Mesendoderm (in vitro differentiated cells): Measurements from ENCODE around the gene RSL1D1. TPM values are rescaled to one million over a fixed set of nuclear protein-coding genes. Genes with fewer than 3 reads are reported as not detected.
A peak's percentile ranks its signal among the peaks of the same experiment; 100 is the strongest.

ENCODE experiments used
- DNase-seq: peaks from one replicate; pipeline ENCODE4 v3.0.0; 2013
- H2AK5ac ChIP-seq: 2 replicates; pipeline ENCODE4 v1.6.1; 2013; ENCODE audit warnings: low read length, inconsistent platforms
- H2BK120ac ChIP-seq: 2 replicates; pipeline ENCODE4 v1.6.1; 2013; ENCODE audit warnings: low read depth, mild to moderate bottlenecking, low read length, moderate library complexity, mixed read lengths
- H2BK15ac ChIP-seq: replicated peaks from 2 replicates; pipeline ENCODE4 v1.6.1; 2013; ENCODE audit warnings: low read depth, mild to moderate bottlenecking, moderate library complexity
- H2BK5ac ChIP-seq: 2 replicates; pipeline ENCODE4 v1.6.1; 2013; ENCODE audit warnings: low read length, inconsistent platforms
- H3K18ac ChIP-seq: 2 replicates; pipeline ENCODE4 v1.6.1; 2013; ENCODE audit warnings: mild to moderate bottlenecking, low read length, mixed read lengths
- H3K23ac ChIP-seq: one replicate; pipeline ENCODE4 v1.6.1; 2013; ENCODE audit warnings: low read length
- H3K27ac ChIP-seq: 2 replicates; pipeline ENCODE4 v1.5.1; 2013; ENCODE audit warnings: low read depth, mild to moderate bottlenecking, inconsistent platforms, low read length, moderate library complexity
- H3K27me3 ChIP-seq: 2 replicates; pipeline ENCODE4 v1.6.1; 2013; ENCODE audit warnings: low read length, control low read depth, mild to moderate bottlenecking, inconsistent platforms; ENCODE audit not compliant: insufficient read depth, poor library complexity
- H3K36me3 ChIP-seq: 2 replicates; pipeline ENCODE4 v1.6.1; 2013; ENCODE audit warnings: low read length, inconsistent platforms; ENCODE audit not compliant: control insufficient read depth, insufficient read depth
- H3K4ac ChIP-seq: one replicate; pipeline ENCODE4 v1.6.1; 2013; ENCODE audit warnings: low read depth, mild to moderate bottlenecking, low read length, moderate library complexity
- H3K4me1 ChIP-seq: 2 replicates; pipeline ENCODE4 v1.6.1; 2013; ENCODE audit warnings: low read depth, low read length, inconsistent platforms; ENCODE audit not compliant: control insufficient read depth
- H3K4me2 ChIP-seq: 2 replicates; pipeline ENCODE4 v1.6.1; 2013; ENCODE audit warnings: low read length
- H3K4me3 ChIP-seq: 2 replicates; pipeline ENCODE4 v1.5.1; 2013; ENCODE audit warnings: mild to moderate bottlenecking, low read length
- H3K56ac ChIP-seq: one replicate; pipeline ENCODE4 v1.6.1; 2013; ENCODE audit warnings: low read length
- H3K79me1 ChIP-seq: 2 replicates; pipeline ENCODE4 v1.6.1; 2013; ENCODE audit warnings: low read length, inconsistent platforms
- H3K79me2 ChIP-seq: 2 replicates; pipeline ENCODE4 v1.6.1; 2013; ENCODE audit warnings: mild to moderate bottlenecking, low read length; ENCODE audit not compliant: control insufficient read depth, insufficient read depth
- H3K9ac ChIP-seq: 2 replicates; pipeline ENCODE4 v1.6.1; 2013; ENCODE audit warnings: low read length, inconsistent platforms
- H4K5ac ChIP-seq: one replicate; pipeline ENCODE4 v1.6.1; 2013; ENCODE audit warnings: low read length
- H4K8ac ChIP-seq: one replicate; pipeline ENCODE4 v1.6.1; 2013; ENCODE audit warnings: low read depth, mild to moderate bottlenecking, control low read depth, low read length, moderate library complexity
- WGBS: extraction: QIAGEN DNeasy Blood & Tissue Kit; methylation state at CpG from one replicate; pipeline ENCODE4 v1.1.7; 2013; ENCODE audit warnings: low lambda C conversion rate, missing lambda C conversion rate; ENCODE audit not compliant: insufficient coverage; ENCODE audit errors: extremely low coverage; 5-methylcytosine and 5-hydroxymethylcytosine counted together
- polyA plus RNA-seq, 2 experiments: library from polyadenylated mRNA; stranded (reverse); fragments of 200-250 nt; gene quantifications; one replicate each; pipeline ENCODE4 v1.2.3, GENCODE V29; 2013

RSL1D1 gene
- 422 TPM for polyA plus RNA-seq (2013, experiment 1 of 2)
- 428 TPM for polyA plus RNA-seq (2013, experiment 2 of 2)

DNA sequence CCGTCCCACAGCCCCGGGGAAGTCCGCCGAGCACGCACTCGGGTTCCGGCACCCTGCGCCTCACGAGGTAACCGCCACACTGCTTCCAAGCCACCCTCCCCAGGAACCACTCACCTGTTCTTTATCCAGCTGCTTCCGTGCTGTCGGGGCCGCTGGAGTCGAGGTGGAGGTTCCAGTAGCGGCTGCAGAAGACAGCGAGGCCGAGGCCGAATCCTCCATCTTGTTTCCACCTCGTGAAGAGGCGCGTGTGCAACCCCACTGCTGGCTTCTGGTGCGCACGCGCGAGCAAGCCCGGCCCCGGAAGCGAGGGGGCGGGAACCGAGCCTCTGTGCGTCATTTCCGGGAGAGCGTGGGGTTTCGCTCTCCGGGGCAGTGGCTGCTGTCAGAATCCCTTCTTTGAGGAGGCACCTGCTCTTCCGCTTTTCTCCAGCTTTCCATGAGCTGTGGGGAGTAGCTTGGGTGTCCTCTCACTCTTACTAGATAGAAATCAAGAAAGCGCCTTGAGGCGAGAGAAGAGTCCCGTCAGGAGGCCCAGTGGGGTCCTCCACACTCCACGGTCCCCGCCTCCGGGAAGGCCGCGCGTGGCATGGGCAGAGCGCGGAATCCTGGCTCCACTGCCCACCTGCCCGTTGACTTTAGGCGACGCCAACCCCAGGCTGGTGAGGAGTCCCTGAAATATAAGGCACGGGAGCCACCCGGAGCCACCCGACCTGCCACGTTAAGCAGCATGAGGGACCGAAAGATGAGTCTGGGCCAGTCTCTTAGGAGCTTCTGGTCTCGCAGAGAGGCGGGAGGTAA lies at the start of gene RSL1D1:
RSL1D1 (minus strand) TSS at position 249 of the 798 bp plus-strand sequence; CDS start at position 219, 30 bp downstream.
- Histone ChIP-seq H2BK120ac (no peak within 1 kb of the TSS), H3K79me2 (peaks cover 33% of the 10 kb centered on the region), H3K4me2 (peak within 1 kb of the TSS; percentile 89), H3K27me3 (no peaks in the 10 kb centered on the region), H4K8ac (no peak within 1 kb of the TSS), H3K56ac (peak within 1 kb of the TSS; percentile 99), H3K27ac (no peak within 1 kb of the TSS), H2BK15ac (no peak within 1 kb of the TSS), H3K36me3 (peaks cover 7% of the 10 kb centered on the region), H3K79me1 (peaks cover 7% of the 10 kb centered on the region), H3K4me3 (peak within 1 kb of the TSS; percentile 95), H4K5ac (no peak within 1 kb of the TSS), H3K4ac (peak within 1 kb of the TSS; percentile 46), H3K23ac (peak within 1 kb of the TSS; percentile 54), H3K9ac (peak within 1 kb of the TSS; percentile 98), H2AK5ac (peak within 1 kb of the TSS; percentile 94), H2BK5ac (peak within 1 kb of the TSS; percentile 76), H3K4me1 (no peaks in the 10 kb centered on the region), H3K18ac (peak within 1 kb of the TSS; percentile 46)
- no CpG with 5 or more reads among the region's 57 CpGs for WGBS
- peak; percentile 95 for DNase-seq

DNA sequence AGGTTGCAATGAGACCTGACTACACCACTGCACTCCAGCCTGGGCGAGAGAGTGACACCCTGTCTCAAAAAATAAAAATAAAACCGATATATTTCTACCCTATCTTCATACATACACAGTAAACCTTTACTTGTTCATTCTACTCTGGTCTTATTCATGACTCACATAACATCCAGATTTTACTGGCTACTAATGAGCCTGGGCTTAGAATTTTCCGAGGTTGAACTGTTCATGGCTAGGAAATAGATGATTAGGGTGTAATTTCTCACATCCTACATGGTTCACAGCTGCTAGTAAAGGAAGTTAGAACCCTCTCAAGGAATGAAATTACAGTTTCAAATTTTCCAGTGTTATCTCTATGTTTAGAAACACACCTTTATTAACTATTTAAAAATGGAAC lies 49.7 kb upstream of the RSL1D1 start:
- DNase-seq = no peak
- no peak overlapping the region for H3K4me3 ChIP-seq
- H3K23ac ChIP-seq = no peak overlapping the region
- no peak overlapping the region for H3K56ac ChIP-seq
- H2BK120ac ChIP-seq = no peak overlapping the region
- no peak overlapping the region for H3K18ac ChIP-seq
- no peak overlapping the region for H2AK5ac ChIP-seq
- no peak overlapping the region for H4K8ac ChIP-seq
- H3K4me1 ChIP-seq = no peaks in the 10 kb centered on the region
- no peaks in the 10 kb centered on the region for H3K36me3 ChIP-seq
- H3K9ac ChIP-seq = no peak overlapping the region
- H3K79me2 ChIP-seq = peaks cover 67% of the 10 kb centered on the region
- H2BK15ac ChIP-seq = no peak overlapping the region
- H3K27ac ChIP-seq = no peak overlapping the region
- H2BK5ac ChIP-seq = no peak overlapping the region
- 100% methylated on average over 1 of the region's 3 CpGs for WGBS
- H3K4ac ChIP-seq = no peak overlapping the region
- H3K79me1 ChIP-seq = peaks cover 7% of the 10 kb centered on the region
- no peak overlapping the region for H3K4me2 ChIP-seq
- H3K27me3 ChIP-seq = no peaks in the 10 kb centered on the region
- no peak overlapping the region for H4K5ac ChIP-seq

DNA sequence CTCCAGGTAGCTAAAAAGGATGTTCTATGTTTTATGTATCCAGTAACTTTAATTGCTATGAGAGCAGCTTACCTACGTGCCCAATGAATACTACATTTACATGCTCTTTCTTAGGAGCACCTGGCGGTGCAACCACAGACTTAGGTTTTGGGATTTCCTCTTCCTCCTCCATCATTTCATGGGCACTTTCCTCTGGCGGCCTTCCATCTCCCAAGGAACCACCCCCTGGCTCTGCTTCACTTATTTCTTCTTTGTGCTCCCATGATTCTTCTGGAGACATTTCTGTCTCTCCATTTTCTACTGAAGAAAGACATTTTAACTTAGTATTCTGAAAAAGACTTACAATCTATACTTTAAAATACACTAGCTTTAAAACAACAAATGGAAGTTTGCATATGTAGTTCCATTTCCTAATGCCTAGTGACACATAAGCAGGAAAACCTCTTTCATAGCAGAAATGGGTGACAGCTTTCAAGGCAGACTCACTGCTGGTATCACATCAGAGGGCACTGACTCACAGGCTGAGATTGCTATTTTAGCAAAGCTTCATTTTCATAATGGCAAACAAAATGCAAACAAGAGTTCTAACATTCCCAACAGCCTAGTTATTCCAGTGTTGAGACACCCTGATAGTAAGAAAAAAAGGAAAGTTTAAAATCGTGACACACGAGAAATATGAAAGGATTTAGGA lies 45.3 kb upstream of the RSL1D1 start:
- no CpG with 5 or more reads among the region's 5 CpGs for WGBS
- no peak overlapping the region for H2BK15ac ChIP-seq
- no peak overlapping the region for H3K4ac ChIP-seq
- no peaks in the 10 kb centered on the region for H3K4me1 ChIP-seq
- peaks cover 5% of the 10 kb centered on the region for H3K36me3 ChIP-seq
- H3K4me3 ChIP-seq = no peak overlapping the region
- H2BK5ac ChIP-seq = no peak overlapping the region
- no peak overlapping the region for H3K9ac ChIP-seq
- no peak overlapping the region for H3K56ac ChIP-seq
- H2BK120ac ChIP-seq = no peak overlapping the region
- H2AK5ac ChIP-seq = no peak overlapping the region
- H4K8ac ChIP-seq = no peak overlapping the region
- H3K79me1 ChIP-seq = peaks cover 11% of the 10 kb centered on the region
- peaks cover 34% of the 10 kb centered on the region for H3K79me2 ChIP-seq
- H3K4me2 ChIP-seq = no peak overlapping the region
- DNase-seq = no peak
- H3K18ac ChIP-seq = no peak overlapping the region
- H3K27ac ChIP-seq = no peak overlapping the region
- no peak overlapping the region for H4K5ac ChIP-seq
- H3K23ac ChIP-seq = no peak overlapping the region
- no peaks in the 10 kb centered on the region for H3K27me3 ChIP-seq

DNA sequence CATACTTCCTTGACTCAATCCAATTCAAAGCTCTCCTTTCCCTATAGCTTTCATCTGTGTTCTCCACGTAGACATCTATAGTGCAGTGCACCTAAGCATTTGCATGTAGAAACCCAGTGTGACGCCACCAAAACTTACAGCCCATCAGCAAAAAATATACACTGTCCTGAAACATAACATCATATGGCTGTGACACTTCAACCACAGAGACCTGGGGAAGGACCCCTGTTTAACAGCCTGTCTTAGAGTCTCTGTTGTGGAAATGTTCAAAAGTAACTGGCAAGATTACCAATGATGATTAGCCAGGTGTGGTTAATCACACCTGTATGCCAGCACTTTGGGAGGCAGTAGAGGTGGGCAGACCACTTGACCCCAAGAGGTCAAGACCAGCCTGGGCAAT lies 42.2 kb upstream of the RSL1D1 start:
- H3K27me3 ChIP-seq = no peaks in the 10 kb centered on the region
- peaks cover 7% of the 10 kb centered on the region for H3K79me2 ChIP-seq
- no peak overlapping the region for H3K4me3 ChIP-seq
- peaks cover 5% of the 10 kb centered on the region for H3K36me3 ChIP-seq
- no peak overlapping the region for H3K4me2 ChIP-seq
- H4K8ac ChIP-seq = no peak overlapping the region
- H3K79me1 ChIP-seq = peaks cover 5% of the 10 kb centered on the region
- no peak overlapping the region for H3K4ac ChIP-seq
- no peak overlapping the region for H2BK120ac ChIP-seq
- H3K9ac ChIP-seq = no peak overlapping the region
- H3K18ac ChIP-seq = no peak overlapping the region
- no peak overlapping the region for H3K23ac ChIP-seq
- H2BK15ac ChIP-seq = no peak overlapping the region
- DNase-seq = no peak
- no peak overlapping the region for H3K27ac ChIP-seq
- H2AK5ac ChIP-seq = no peak overlapping the region
- H2BK5ac ChIP-seq = no peak overlapping the region
- H4K5ac ChIP-seq = no peak overlapping the region
- no peak overlapping the region for H3K56ac ChIP-seq
- H3K4me1 ChIP-seq = no peaks in the 10 kb centered on the region
- WGBS = no CpG with 5 or more reads among the region's 2 CpGs

DNA sequence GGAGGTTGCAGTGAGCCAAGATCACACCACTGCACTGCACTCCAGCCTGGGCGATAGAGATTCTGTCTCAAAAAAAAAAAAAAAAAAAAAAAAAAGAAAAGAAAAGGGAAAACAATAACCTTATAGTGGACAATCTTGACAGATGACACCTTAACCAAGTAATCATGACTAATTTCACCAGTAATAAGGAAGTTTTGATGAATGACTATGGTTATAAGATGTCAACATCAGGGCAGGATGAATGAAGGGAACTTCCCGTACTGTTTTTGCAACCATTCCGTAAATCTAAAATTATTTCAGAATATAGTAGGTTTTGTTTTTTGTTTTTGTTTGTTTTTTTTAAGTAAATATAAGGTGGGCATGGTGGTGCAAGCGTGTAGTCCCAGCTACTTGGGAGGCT lies 41.4 kb upstream of the RSL1D1 start:
- no CpG with 5 or more reads among the region's 4 CpGs for WGBS
- no peak overlapping the region for H2BK15ac ChIP-seq
- no peak overlapping the region for H3K18ac ChIP-seq
- H3K79me1 ChIP-seq = peaks cover 5% of the 10 kb centered on the region
- no peak overlapping the region for H4K8ac ChIP-seq
- H3K4me3 ChIP-seq = no peak overlapping the region
- no peaks in the 10 kb centered on the region for H3K27me3 ChIP-seq
- no peak overlapping the region for H3K9ac ChIP-seq
- H3K27ac ChIP-seq = no peak overlapping the region
- H2AK5ac ChIP-seq = no peak overlapping the region
- no peak overlapping the region for H2BK120ac ChIP-seq
- no peak overlapping the region for H3K56ac ChIP-seq
- peaks cover 5% of the 10 kb centered on the region for H3K36me3 ChIP-seq
- DNase-seq = no peak
- no peak overlapping the region for H3K4me2 ChIP-seq
- no peak overlapping the region for H3K4ac ChIP-seq
- H3K4me1 ChIP-seq = no peaks in the 10 kb centered on the region
- no peak overlapping the region for H3K23ac ChIP-seq
- no peak overlapping the region for H4K5ac ChIP-seq
- peaks cover 2% of the 10 kb centered on the region for H3K79me2 ChIP-seq
- no peak overlapping the region for H2BK5ac ChIP-seq
